WERI-Rb-1 (cell line): ENCODE data around the gene C1orf122.
A peak's percentile ranks its signal among the peaks of the same experiment; 100 is the strongest.

ENCODE experiments used
- DNase-seq: peaks from one replicate; pipeline ENCODE4 v3.0.0-alpha.2; 2020
- H3K27ac ChIP-seq: fragments of 250-450 bp; sonication (Bioruptor Pico); 2 replicates; pipeline ENCODE4 v1.5.1; 2020; ENCODE audit warnings: mild to moderate bottlenecking, moderate library complexity
- H3K27me3 ChIP-seq: fragments of 250-450 bp; sonication (Bioruptor Pico); 2 replicates; pipeline ENCODE4 v1.5.1; 2021; ENCODE audit warnings: mild to moderate bottlenecking, low read depth, moderate library complexity; ENCODE audit not compliant: insufficient read depth, severe bottlenecking
- H3K36me3 ChIP-seq: fragments of 250-450 bp; sonication (Bioruptor Pico); 2 replicates; pipeline ENCODE4 v1.5.1; 2020; ENCODE audit warnings: mild to moderate bottlenecking, moderate library complexity
- H3K4me3 ChIP-seq: 2 replicates; pipeline ENCODE4 v1.5.1; 2011; ENCODE audit warnings: low read depth, mild to moderate bottlenecking, control low read depth, low read length
- H3K9me3 ChIP-seq: fragments of 250-450 bp; sonication (Bioruptor Pico); 2 replicates; pipeline ENCODE4 v1.5.1; 2021; ENCODE audit warnings: mild to moderate bottlenecking, moderate library complexity; ENCODE audit not compliant: severe bottlenecking
- TF ChIP-seq, protein P1 (sequence below): IDR thresholded peaks from 2 replicates; pipeline ENCODE4 v1.5.1; 2011; ENCODE audit warnings: low read depth, mild to moderate bottlenecking, control low read depth, inconsistent platforms, low read length

The C1orf122 gene

DNA sequence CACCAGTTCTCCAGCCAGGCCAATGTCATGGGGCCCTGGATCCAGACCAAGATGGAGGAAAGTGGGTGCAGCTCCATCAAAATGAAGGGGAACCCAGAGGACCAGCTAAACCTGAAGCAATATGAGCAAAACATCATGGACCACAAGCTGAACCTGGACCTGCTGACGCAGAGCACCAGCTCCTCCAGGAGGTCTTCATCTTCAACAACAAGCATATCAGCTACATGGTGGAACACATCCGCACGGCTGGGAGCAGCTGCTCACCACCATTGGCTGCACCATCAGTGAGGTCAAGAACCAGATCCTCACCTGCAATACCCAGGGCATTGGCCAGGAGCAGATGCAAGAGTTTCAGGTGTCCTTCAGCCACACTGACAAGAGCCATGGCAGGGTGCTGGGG is 28.9 kb upstream of the C1orf122 start:
- no peaks in the 10 kb centered on the region for H3K27me3 ChIP-seq
- no peaks in the 10 kb centered on the region for H3K9me3 ChIP-seq
- DNase-seq = no peak
- no peak overlapping the region for H3K4me3 ChIP-seq
- H3K27ac ChIP-seq = no peak overlapping the region
- no peaks in the 10 kb centered on the region for H3K36me3 ChIP-seq
- TF ChIP-seq, protein P1, sequence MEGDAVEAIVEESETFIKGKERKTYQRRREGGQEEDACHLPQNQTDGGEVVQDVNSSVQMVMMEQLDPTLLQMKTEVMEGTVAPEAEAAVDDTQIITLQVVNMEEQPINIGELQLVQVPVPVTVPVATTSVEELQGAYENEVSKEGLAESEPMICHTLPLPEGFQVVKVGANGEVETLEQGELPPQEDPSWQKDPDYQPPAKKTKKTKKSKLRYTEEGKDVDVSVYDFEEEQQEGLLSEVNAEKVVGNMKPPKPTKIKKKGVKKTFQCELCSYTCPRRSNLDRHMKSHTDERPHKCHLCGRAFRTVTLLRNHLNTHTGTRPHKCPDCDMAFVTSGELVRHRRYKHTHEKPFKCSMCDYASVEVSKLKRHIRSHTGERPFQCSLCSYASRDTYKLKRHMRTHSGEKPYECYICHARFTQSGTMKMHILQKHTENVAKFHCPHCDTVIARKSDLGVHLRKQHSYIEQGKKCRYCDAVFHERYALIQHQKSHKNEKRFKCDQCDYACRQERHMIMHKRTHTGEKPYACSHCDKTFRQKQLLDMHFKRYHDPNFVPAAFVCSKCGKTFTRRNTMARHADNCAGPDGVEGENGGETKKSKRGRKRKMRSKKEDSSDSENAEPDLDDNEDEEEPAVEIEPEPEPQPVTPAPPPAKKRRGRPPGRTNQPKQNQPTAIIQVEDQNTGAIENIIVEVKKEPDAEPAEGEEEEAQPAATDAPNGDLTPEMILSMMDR = no peak

DNA sequence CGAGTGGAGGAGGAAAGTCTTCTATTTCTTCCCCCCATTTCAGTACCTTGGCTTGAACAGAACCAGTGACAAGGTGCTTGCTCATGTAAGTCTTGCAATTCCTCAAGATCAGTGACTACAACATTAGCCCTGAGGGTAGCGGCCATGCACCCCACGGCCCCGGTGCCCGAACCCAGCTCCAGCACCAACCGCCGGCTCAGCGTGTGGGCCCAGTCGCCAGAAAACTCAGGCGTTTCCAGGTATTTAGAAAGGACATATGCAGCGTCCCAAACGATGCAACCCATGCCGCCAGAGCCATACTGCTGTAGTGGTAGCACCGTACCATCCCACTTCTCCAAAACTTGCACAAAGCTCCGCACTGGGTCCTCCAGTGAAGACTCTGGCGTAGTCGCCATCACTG is 25.1 kb upstream of the C1orf122 start:
- DNase-seq = no peak
- no peaks in the 10 kb centered on the region for H3K9me3 ChIP-seq
- TF ChIP-seq, protein P1 = no peak
- H3K4me3 ChIP-seq = no peak overlapping the region
- H3K27me3 ChIP-seq = no peaks in the 10 kb centered on the region
- no peaks in the 10 kb centered on the region for H3K36me3 ChIP-seq
- H3K27ac ChIP-seq = no peak overlapping the region

GRCh38 chr1:37792943-37793686 is 14.5 kb upstream of the C1orf122 start:
- DNase-seq = no peak
- TF ChIP-seq, protein P1 = no peak
- Histone ChIP-seq H3K9me3 (no peaks in the 10 kb centered on the region), H3K4me3 (peak overlapping the region; percentile 70), H3K27me3 (no peaks in the 10 kb centered on the region), H3K27ac (peak overlapping the region; percentile 97), H3K36me3 (peaks cover 27% of the 10 kb centered on the region)

- peak within 1 kb of the TSS; percentile 70 for H3K4me3 ChIP-seq
- H3K27me3 ChIP-seq = no peaks in the 10 kb centered on the region
- H3K36me3 ChIP-seq = peaks cover 35% of the 10 kb centered on the region
- H3K9me3 ChIP-seq = no peaks in the 10 kb centered on the region
- DNase-seq = peak; percentile 71
- TF ChIP-seq, protein P1 = no peak
- peak within 1 kb of the TSS; percentile 97 for H3K27ac ChIP-seq
Measured at GRCh38 chr1:37793773-37794371, 13.7 kb upstream of the C1orf122 start, which contains the start of gene MANEAL. Gene MANEAL (plus strand): TSS chr1:37793847. CDS start chr1:37794183, 336 bp downstream.

DNA sequence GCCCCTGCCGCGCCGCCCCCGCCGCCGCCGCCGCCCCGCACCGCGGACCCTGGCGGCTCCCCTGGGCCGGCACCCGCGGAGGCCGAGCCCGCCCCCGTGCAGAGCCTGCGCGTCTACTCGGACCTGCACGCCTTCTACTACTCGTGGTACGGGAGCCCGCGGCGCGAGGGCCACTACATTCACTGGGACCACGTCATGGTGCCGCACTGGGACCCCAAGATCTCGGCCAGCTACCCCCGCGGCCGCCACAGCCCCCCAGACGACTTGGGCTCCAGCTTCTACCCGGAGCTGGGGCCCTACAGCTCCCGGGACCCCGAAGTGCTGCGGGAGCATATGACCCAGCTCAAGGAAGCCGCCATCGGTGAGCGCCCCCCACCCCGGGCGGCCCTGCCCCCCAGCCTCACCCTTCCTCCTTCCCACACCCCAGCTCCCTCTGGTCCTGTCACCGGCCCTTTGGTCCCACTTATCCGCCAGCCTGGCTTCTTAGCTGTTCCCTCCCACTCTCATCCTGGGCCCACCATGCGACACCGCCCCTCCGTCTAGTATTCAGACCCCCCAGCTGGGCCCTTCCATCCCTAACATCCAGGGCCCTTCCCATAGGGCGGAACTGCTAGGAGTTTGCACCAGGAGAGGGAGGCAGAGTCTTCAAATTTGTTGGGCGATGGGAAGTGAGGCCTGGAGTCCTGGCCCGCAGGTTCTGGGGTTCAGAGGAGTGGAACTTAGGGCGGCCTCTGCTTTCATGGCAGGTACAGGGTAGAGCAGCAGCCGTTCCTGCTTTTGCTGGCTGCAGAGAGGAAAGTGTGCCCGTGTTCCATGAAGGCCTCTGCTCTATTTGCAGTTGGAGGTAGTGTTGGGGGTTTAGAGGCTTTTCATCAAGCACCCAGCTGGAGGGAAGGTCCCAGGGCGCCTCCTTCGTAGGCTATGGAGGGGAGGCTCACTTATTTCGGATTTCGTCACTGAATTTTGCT is 12.9 kb upstream of the C1orf122 start:
- Histone ChIP-seq H3K27ac (peak overlapping the region; percentile 97), H3K9me3 (no peaks in the 10 kb centered on the region), H3K36me3 (peaks cover 43% of the 10 kb centered on the region), H3K27me3 (no peaks in the 10 kb centered on the region), H3K4me3 (peak overlapping the region; percentile 70)
- no peak for DNase-seq
- TF ChIP-seq, protein P1 = 0 out of 2 replicates have a peak, but pooled peaks have one; percentile 17
